Measurements from ENCODE around the gene PDZRN3.

Gene PDZRN3

DNA sequence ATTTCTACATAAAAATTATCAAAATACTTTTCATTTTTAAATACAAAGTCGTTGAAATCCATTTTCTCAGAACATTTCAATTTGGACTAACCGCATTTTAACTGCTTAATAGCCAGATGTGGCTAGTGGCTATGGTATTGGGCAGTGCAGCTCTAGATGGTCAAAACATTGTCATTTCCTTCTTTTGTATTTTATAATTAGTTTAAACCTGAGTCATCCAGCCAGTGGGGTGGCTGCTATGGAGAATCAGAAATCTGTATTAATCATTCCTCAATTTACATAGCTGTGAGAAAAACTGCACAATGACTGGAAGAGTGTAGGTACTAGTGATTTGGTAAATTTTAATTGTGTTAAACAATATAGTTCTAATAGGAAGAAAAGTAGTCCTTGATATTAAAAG, 245.3 kb downstream of the PDZRN3 start:
- DNase-seq = no peak

DNA sequence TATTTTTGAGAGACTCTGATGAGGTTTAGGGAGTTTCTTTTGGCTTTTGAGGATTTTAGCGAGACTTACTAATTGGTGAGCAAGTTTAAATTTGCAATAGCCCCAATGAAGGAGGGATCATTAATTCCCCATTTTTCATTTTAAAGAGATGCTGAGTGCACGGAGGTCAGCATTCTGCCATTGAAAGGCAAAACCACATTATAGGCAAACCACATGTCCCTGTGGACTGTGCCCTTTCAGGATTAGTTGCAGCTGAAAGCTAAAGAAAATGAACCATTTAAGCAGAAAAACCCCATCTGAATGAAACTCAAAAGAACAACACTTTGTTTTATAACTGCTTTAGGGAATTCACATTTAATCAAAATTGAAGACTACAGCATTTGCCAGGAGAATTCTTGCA, 246.5 kb downstream of the PDZRN3 start:
- no peak for DNase-seq

DNA sequence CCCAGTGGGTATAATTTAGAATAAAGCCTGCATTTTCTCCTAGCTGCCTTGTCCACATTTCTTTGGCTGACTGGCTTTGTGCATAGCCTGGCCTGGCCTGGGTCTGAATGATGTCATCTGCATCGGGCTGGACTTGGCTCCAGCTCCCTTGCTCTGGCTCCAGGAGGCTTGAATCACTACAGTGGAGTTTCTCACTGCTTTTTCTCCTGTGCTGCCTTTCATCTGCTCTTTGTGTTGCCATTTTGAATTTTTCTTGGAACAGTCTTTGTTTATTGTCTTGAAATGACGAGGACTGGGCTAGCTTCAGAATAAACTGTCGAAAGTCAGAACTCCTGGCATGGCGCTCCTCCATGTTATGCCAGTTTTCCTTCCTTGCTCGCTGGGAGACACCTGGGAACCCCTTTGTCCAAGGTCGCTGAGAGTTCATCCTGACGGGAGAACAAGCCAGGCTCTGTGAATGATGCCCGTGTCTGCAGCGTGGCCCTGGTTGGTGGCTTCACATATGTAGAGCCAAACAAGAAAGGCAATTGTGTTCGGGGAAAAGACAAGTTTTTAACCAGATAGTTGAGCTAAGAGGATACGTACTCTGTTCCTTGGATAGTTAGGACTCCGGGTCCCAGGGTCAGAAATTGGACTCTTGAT, 258.9 kb downstream of the PDZRN3 start:
- DNase-seq = no peak

DNA sequence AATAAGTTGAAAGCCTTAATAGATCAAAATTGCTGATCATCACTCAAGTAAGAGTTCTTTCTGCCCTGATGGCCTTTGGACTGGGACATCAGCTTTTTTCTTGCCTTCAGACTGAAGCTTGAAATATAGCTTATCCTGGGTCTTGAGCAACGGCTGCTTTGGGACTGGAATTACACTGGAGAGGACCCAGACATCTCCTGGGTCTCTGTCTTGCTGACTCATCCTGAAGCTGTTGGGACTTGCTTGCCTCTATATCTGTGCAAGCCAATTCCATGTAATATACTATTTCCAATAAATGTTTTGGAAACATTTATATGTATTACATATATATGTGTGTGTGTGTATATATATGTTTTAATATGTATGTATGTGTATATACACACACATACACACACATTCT, 260.2 kb downstream of the PDZRN3 start:
- no peak for DNase-seq

DNA sequence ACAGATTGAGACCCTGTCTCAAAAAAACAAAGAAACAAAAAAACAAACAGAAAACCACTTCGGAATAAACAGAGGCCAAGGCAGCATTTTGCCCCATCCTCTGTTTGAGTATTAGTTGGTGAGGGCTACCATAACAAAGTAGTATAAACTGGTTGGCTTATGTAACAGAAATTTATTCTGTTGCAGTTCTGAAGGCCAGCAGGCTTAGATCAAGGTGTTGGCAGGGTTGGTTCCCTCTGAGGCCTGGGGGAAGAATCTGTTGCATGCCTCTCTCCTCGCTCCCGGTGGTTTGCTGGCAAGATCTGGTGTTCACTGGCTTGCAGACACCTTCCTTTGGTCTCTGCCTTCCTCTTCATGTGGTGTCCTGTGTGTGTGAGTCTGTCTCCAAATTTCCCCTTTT, 261.6 kb downstream of the PDZRN3 start:
- DNase-seq = no peak

DNA sequence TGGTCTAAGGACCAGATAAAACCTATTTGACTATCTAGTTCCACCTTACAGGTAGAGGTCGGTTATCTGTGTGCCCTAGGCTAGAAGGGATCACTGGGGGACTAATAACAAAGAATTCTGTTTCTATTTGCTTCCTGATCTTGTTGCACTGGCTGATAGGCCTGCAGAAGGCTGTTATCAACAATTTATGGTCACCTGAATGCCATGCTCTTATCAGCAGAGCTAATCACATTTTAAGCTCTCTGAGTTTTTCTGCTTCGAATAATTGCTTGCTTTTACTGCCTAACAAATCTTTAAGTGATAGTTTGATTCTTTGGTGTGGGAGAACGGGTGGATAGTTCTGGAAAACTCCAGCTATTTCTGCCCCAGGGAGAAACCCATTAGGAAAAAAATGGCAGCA, 263.1 kb downstream of the PDZRN3 start:
- no peak for DNase-seq

DNA sequence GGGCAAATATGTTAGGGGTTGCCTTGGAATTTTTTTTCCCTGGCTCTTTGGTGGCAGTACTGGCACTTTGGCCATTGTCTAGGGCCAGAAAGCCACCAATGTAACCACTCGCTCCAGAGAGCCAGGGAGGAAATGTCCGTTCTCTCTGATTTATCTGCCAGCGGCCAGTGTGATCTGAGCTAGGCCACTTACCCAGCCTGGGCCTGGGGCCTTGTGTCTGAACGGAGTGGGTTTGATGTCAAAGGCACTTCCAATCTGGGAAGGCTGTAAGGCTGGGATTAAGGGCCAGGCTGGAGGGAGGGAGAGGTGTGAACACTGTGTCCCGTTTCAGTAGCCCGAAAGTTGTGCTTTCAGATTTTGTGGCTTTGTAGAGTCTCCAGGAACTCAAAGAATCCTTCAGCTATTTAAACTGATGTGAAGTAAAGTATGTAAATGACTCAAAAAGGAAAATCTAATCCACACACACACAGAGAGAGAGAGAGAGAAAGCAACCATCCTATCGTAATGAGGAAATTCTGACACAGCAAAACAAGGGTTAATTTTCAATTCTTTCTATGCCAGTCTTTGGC, 271.0 kb downstream of the PDZRN3 start:
- no peak for DNase-seq

DNA sequence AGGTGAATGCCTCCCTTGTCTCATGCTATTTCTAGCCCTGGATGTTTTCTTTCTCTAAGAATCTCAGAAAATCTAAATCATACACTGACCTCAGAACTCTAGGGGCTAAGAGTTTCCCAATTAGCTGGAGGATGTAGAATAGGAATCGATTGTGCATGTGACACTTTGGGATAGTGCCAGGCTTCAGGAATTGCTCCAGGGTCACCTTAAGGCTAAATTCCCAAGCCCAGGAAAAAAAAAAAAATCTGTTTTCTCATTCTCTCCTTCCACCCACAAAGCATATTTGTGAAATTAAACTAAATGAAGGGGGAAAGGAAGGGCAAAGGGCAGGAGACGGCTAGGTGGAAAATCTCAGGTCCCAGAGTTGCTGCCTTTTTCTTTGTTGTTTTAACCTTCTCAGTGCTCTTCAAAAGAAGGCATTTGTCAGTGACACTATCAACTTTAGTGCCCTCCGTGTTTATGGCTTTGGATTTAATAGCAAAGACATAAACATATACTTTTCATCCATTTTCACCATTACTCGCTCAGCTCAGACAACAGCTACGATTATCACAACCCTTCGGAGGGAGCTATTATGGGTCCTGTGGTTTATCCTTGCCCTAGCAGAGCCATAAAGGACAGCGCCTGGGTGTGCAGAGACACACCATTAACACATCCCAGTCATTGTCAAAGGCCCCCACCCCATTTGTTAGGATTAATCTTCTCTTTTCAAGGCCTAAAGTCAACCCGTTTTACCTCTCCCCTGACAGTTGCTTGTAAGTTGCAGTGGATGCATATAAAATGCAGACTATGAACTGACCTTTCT, 271.7 kb downstream of the PDZRN3 start:
- DNase-seq = no peak

DNA sequence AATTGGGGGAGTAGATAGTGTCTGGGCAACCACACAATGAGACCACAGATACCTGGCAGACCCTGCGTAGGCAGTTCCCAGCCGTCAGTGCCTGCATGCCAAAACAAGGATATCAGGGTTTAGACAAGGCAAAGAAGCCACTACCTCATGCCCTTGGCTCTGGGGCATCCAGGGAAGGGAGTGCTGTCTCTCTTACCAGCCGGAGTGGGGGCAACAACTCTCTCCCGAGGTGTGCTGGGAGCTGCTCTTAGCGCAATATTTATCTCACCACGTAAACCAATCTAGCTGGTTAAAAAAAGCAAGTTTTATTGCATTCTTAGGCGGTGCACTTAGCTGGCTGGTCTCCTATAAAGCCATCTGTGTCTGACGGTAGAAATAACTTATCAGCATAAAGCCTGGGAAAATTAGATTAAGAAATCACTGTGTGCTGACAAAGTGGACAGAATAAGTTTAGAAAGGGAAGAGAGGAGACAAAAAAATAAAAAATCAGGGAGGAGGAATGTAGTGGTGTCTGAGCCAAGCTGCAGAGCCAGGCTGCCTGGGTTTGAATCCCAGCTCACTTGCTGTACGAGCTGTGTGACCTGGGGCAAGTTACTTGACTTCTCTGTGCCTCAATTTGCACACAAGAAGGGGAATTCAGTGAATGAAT, 273.2 kb downstream of the PDZRN3 start:
- DNase-seq = no peak

DNA sequence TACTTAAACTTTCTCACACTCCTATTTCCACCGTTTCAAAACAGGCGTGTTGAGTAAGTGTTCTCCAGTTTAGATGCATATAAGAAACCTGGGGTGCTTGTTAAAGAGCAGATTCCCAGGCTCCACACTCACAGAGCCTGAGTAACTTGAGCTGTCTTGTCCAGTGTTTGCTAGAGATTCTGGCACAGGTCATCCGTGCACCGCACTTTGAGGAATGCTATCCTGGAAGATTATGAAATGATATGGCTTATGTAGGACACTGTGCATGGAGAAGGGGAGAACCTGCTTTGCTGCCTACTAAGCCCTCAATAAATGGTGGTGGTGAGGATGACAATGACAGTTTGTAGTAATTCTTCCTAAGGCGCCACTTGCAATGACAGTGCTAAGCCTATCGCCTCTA, 273.7 kb downstream of the PDZRN3 start:
- no peak for DNase-seq

DNA sequence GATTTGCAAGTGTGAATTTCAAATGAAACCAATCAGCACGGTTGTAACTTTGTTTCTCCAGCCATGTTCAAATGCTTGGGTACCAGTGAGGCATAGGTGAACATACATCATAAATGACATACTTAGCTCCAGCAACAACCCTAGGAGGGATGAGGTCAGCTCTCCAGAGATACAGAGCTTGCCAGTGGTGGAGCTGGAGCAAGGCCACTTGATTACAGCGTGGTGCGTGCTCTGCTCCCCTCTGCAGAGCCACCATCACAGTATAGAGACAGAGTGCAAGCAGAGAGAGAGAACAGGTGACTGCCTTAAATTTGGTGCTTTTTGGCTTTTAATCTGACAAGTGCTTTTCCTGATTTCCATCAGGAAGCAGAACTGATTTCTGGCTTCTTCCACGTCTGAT, 275.1 kb downstream of the PDZRN3 start:
- no peak for DNase-seq

DNA sequence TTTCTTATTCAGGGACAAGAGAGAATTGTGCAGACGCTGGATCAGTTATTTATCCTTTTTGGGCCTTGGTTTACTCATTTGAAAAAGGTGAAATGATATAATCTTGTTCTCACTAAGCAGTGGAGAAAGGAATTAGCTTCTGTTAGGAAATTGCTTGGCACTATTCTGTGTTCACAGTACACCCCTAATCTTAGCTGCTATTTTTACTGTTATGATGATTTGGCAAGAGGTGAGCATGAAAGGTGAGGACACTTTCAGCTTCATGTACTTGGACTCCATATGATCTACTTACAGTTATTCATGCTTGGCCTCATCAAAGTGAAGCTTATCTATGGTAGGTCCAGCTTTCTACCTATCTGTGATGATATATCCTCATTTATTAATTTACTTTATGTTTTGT, 282.7 kb downstream of the PDZRN3 start:
- no peak for DNase-seq

DNA sequence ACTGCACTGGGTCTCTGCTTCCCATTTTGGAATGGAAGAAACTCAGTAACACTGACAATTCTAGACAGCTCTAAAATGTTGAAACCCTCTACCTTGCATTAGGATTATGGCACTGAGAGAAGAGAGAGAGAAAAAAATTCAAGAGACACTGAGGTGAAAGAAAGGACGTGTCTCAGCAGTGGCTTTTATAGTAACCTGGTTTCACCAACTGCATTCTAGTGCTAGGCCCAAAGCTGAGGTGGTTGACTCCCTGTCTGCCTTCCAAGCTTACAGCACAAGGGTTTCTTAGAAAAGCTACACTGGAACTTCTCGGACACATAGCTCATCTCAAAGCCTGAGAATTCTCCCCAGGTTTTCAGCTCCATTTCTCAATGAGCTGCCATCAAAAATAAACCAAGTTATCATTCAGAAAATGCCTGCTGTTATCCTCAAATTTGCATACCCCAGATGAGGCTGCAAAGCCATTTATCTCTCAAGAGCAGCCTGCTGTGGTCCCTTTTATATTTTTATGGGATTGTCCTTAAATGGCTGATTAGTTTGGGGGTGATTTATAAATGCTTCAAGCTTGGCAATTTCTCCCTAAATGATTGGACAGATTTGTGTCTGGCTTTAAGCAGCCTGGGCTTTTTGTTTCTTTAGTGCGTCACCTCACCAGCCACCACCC, 283.3 kb downstream of the PDZRN3 start:
- DNase-seq = no peak

DNA sequence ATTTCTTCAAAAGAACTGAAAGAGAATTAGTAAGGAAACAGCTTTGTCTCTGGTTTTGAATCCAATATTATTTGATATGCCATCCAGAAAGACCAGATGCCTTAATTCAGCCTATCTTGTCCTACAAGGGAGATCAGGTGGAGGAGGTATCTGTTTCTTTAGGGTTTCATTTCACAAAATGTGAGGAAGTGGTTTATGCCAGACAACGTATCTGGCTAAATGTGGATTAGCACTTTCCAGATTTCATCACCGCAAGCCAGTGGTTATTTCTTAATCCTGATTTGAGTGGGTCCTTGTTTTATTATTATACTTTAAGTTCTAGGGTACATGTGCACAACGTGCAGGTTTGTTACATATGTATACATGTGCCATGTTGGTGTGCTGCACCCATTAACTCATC, 292.2 kb downstream of the PDZRN3 start:
- DNase-seq = no peak
